ENCODE measurements around the gene LY6G6F. TPM values are rescaled to one million over a fixed set of nuclear protein-coding genes. Genes with fewer than 3 reads are reported as not detected.

LY6G6F gene
- total and polyA plus RNA-seq, 10 of the 15 experiments (the other 5 are each of a cell fraction or from before 2014, with no cell fraction given), result not detected

GRCh38 chr6:31705931-31706330, 735 bp upstream of the LY6G6F start:
- ChIA-PET RAD21 (ENCODE audit: unreplicated experiment) (no interaction called here), CTCF (interaction anchor here (0.9 to 1.1 kb wide), 3 partner anchors 9 to 64 kb away, joined by 3 to 5 read pairs (median 3); partner anchors contain the start of gene LY6G6D), SMC1A (ENCODE audit: uncharacterized antibody, unreplicated experiment) (no interaction called here), POLR2A (interaction anchor here (0.6 to 1.2 kb wide), 2 partner anchors 26 to 575 kb away, joined by 3 to 4 read pairs; no protein-coding TSS in a partner anchor)
- H3K9ac ChIP-seq (ENCODE audit: control insufficient read depth, insufficient read depth, low read length), result no peak overlapping the region
- no peak for FAIRE-seq
- no peak overlapping the region for H3K27ac ChIP-seq (ENCODE audit: control insufficient read depth, insufficient read depth)
- in situ Hi-C loops (cut with MboI), result no loop called here
- no peak overlapping the region for H2AFZ ChIP-seq (ENCODE audit: control insufficient read depth, low read depth, low read length)
- 36% methylated on average over 5 of the region's 6 CpGs for WGBS (ENCODE audit: insufficient coverage, insufficient replicate concordance, low lambda C conversion rate, missing lambda C conversion rate)
- H3K4me1 ChIP-seq (ENCODE audit: control insufficient read depth, insufficient read depth, low read length), result peaks cover 9% of the 10 kb centered on the region; the same call in 1 of the 2 replicates
- no peak for TF ChIP-seq NKRF (conservative IDR thresholded peaks at IDR 0.05)
- TF ChIP-seq ZSCAN29 (IDR thresholded peaks at IDR 0.05), result no peak
- TF ChIP-seq HDAC2 (IDR thresholded peaks at IDR 0.05), result no peak
- no peak for TF ChIP-seq ELK1 (IDR thresholded peaks at IDR 0.05; ENCODE audit: low read depth, low read length)
- no peak for TF ChIP-seq E2F8 (IDR thresholded peaks at IDR 0.05; ENCODE audit: low read depth, partially characterized antibody)
- TF ChIP-seq USF1 (IDR thresholded peaks at IDR 0.05; ENCODE audit: borderline replicate concordance, extremely low read length, insufficient read depth, low read depth, low read length), result no peak
- TF ChIP-seq GABPA (IDR thresholded peaks at IDR 0.05; ENCODE audit: low read depth), result no peak
- TF ChIP-seq IRF4 (IDR thresholded peaks at IDR 0.05; ENCODE audit: low read depth, low read length), result no peak
- no peak for TF ChIP-seq TBL1XR1 (IDR thresholded peaks at IDR 0.05; ENCODE audit: low read depth, low read length)
- no peak for TF ChIP-seq BRCA1 (IDR thresholded peaks at IDR 0.05; ENCODE audit: low read depth, low read length)
- TF ChIP-seq NR2F1 (conservative IDR thresholded peaks at IDR 0.05), result no peak
- no peak for TF ChIP-seq RCOR1 (conservative IDR thresholded peaks at IDR 0.05; ENCODE audit: low read depth, low read length)
- TF ChIP-seq ZZZ3 (IDR thresholded peaks at IDR 0.05; ENCODE audit: control insufficient read depth, insufficient read length, low read depth), result no peak
- no peak for TF ChIP-seq CBX5 (IDR thresholded peaks at IDR 0.05; ENCODE audit: low read depth)
- no peak for TF ChIP-seq PRDM15 (CRISPR knock-in tag; IDR thresholded peaks at IDR 0.05)
- no peak overlapping the region for H3K4me3 ChIP-seq
- ATAC-seq, result no peak
- H3K79me2 ChIP-seq (ENCODE audit: control insufficient read depth, insufficient read depth, low read length), result peaks cover 15% of the 10 kb centered on the region
- intact Hi-C loops (cut with micrococcal nuclease; ENCODE audit: unreplicated experiment), result no loop called here
- H3K4me2 ChIP-seq (ENCODE audit: control insufficient read depth, insufficient read depth), result no peak overlapping the region
- DNase-seq (ENCODE audit: low read depth, low spot score), result no peak
- H4K20me1 ChIP-seq (ENCODE audit: control insufficient read depth, insufficient read depth), result no peaks in the 10 kb centered on the region
- H3K27me3 ChIP-seq (replicated peaks in 1 of 2; ENCODE audit: control insufficient read depth in 2 of 2, insufficient read depth in 2 of 2, low read length in 1 of 2), result no peaks in the 10 kb centered on the region
- no TSS peak for BruUV-seq (replicated peaks)
- H3K36me3 ChIP-seq (ENCODE audit: control insufficient read depth in 2 of 2, insufficient read depth in 2 of 2, low read length in 1 of 2), result no peaks in the 10 kb centered on the region
- no peaks in the 10 kb centered on the region for H3K9me3 ChIP-seq (replicated peaks; ENCODE audit: control insufficient read depth, insufficient read depth, low read length)

All from GM12878 (cell line).